ENCODE data around the gene ADH5.
A peak's percentile ranks its signal among the peaks of the same experiment; 100 is the strongest.
"Not testable (repeated sequence)": the region's sequence is repeated elsewhere in the genome, so short reads cannot be mapped to it uniquely, and the experiment has no call there.

ADH5 gene

DNA sequence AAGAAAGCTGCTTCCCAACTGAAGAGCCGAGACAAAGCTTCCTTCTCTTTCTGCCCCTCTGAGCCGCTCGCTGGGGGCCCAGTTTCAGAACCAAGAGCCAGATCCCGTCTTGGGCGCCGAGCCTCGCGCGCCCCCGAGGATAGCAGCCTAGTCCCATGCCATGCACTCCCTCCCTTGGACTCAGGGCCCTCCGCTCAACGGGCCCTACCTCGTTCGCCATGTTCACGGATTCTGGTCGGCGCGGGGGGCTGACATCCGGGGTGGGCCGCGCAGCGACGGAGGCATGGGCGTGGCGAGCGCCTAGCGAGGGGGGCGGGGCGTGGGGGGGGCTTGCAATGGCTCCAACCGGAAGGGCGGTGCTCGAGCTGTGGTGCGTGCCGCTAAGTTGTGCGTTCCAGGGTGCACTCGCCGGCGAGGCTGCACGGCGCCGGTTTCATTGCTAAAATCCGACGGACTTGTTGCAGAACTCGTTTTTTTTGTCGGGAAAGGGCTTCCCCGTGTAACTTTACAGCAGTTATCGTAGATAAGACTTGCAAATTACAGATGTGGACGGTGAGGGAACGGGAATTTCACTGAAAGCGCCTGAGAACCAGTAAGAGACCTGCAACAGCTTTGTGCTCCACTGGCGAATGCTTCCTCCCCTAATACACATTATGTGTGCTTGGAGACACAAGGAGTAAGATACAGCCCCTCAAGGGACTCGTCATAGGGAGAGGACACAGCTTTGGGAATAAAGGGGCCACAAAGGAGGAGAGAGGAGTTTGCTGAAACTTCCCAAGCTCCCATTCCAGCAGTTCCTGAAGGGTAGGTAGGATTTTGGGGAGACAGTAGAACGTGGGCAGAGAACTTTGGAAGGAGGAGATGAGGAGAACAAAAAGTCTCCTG, at the start of gene ADH5:
ADH5 (minus strand) TSS at position 308 of the 885 bp plus-strand sequence; CDS start at position 220, 88 bp downstream.
- peak; percentile 53 to 76 for DNase-seq

DNA sequence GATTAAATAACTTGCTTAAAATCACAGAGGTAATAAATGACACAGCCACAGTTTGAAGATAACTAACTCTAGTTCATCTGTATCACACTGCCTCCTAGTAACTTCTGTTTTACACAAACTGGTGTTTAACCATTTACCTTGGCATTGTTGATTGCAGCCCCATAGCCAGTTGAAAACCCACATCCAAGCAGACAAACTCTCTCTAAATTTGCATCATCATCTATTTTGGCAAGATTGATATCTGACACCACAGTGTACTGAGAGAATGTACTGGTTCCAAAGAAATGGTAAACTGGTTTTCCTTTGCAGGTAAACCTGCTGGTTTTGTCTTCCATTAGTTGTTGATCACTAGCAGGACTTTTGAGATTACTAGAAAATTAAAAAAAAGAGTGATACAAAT, 47.7 kb upstream of the ADH5 start:
- DNase-seq = no peak

DNA sequence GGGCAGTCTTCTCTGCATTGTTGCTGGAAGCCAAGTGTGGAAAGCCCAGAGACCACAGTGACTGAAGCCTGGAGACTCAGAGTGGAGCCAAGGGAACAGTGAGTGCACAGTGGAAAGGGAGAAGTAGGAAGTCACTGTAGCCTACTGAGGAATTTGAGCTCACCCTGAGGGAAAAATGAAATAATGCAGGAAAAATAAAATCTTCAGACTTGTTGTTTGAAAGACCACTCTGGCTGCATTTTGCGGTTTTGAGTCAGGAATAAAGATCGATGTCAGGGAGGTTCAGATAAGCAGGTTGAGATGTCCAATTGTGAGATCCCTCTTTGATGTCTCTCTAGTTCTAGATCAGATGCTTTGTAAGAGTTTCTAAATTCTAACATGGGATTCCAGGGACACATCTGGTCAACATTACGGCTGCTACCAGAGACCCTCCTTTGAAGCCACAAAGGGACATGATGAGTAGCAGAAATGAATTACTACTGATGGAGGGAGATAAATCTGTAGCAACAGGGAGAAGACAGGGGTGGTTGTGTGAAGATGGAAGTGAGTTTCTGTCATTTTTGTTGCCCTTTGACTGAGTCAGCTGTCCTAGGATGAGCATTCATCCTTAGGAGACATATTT, 47.1 kb upstream of the ADH5 start:
- DNase-seq = no peak

DNA sequence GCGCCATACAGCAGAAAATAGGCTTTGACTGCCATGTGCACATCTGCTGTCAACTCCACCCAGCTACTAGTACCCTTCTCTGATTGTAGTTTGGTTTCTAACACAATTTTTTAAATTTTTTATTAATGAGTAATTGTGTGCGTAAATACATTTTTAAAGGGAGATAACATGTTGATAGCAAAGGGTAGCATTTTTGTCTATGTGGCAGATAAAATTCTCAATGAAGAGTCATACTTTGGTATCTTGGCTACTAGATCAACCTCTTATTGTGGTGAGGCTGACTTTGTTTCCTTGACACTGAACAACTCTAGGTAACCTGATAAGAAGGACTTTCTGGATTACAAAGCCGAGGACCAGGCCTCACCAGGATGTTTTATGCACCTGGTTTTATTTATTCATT, 46.0 kb upstream of the ADH5 start:
- no peak for DNase-seq

DNA sequence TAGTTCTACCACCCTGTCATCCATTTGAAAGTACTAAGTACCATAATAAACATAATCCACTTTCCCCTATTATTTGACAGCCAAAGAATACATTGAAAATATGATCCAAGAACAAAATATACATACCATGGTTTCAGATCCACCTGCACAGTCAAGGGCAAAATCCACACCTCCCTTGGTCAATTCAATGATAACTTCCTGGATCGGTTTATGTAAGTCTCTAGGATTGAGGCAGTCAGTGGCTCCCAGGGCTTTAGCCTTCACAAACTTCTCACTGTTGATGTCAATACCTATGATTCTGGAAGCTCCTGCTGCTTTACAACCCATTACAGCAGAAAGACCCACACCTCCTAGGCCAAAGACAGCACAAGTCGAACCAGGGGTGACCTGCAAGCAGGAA, 42.8 kb upstream of the ADH5 start:
- no peak for DNase-seq

DNA sequence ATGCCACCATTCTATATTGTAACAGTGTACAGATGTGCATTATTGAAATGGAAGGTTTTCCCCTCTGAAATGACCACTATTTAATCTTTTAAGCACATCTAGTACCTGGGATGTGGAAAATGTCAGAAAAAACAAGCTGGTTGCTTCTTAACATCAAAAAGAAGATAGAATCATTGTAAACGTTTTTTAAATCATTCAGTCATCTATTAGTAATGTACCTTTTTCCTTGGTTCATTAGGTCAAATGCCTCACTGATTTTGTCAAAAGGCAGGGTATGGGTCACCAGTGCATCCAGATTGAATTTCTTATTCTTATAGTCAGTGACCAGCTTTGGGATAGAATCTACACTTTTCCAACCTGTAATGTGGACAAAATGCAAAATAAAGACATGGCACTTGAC, 37.8 kb upstream of the ADH5 start:
- DNase-seq = no peak

DNA sequence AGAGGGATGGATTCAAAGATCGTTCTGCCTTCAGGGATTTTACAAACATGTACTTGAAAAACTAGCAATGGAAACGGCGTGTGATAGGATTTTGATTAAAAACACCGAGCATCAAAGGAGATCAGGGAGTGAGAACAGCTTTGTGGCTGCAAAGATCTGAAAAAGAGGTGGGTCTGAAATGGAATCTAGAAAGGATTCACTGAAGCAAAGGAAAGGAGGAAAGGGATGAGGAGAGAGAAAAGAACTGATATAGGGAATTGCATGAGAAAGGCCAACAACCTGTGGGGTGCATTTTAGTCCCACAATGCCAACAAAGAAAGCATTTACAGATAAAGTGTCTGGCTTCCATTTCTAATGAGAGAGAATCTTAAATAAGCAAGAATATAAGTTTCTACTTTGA, 32.4 kb upstream of the ADH5 start:
- no peak for DNase-seq

DNA sequence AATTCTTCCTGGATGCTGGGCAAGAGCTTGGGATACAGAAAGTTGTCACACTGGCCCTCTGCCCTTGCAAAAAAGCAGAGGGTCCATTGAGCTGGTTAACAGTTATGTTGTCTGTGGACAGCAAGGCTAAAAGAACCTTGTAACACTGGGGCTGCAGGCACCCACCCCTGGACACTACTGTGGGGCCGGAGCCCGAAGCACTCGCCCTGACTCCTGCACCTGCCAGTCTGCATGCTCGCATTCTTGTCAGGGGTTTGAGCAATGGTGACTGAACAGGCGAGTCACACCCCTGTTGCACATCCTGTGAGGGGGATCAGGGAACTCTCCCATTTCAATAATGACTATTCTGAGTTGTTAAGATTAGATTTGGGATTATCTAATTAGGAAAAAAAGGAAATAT, 31.9 kb upstream of the ADH5 start:
- DNase-seq = no peak

DNA sequence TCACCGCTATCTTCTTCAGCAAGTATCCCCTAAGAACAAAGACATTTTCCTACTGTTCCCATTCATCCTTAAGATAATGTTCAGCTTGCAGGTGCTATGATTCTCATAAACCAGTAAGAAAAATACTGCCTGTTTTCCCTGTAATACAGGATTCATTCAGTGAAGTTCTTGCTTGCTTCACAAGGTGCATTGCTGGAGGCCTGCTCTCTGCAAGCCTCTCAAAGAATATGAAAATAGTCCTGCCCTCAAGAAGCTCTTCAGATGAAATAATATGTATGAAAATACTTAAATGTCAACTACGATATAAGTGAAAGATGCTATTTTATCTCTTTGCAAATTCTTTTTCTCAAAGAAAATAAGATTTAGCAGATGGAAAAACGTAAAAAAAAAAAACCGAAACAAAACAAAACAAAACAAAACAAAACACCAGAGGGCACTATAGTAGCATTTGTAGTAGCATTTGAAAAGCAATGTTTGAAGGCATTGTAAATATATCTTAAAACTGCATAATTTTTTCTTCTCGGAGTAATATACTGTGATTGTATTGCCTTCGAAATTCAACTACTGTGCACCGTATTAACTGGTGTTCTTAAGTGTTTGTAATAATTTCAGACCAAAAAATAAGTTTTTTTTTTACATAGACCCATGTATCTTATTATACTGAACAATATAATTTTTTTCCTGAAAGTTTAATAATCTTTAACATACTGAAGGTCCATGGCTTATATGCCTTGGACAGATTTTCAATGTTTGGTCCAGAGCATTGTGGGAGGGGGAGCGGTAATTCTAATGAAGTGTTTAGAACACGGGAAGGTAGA, 29.5 kb upstream of the ADH5 start:
- DNase-seq = no peak

DNA sequence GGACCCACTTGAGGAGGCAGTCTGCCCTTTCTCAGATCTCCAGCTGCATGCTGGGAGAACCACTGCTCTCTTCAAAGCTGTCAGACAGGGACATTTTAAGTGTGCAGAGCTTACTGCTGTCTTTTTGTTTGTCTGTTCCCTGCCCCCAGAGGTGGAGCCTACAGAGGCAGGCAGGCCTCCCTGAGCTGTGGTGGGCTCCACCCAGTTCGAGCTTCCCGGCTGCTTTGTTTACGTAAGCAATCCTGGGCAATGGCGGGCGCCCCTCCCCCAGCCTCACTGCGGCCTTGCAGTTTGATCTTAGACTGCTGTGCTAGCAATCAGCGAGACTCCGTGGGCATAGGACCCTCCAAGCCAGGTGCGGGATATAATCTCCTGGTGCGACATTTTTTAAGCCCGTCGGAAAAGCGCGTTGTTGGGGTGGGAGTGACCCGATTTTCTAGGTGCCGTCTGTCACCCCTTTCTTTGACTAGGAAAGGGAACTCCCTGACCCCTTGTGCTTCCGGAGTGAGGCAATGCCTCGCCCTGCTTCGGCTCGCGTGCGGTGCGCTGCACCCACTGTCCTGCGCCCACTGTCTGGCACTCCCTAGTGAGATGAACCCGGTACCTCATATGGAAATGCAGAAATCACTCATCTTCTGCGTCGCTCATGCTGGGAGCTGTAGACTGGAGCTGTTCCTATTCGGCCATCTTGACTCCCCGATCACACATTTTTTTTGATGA, 28.7 kb upstream of the ADH5 start:
- DNase-seq = not testable (repeated sequence)

DNA sequence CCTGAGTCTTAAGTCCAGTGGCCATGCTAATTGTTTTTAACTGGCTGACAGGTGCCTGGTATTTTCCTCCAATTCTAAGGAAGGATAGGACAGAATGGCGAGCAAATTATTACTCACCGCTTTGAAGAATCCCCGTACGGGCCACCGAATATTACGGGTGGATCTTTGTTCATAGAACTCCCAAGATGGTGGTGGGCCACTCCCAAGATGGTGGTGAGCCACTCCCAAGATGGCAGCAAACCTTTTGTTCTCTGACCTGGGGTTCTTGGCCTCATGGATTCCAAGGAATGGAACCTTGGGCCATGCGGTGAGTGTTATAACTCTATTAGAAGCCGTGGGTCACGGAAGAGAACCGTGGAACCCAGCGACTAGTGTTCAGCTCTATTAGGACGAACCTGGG, 20.7 kb upstream of the ADH5 start:
- not testable (repeated sequence) for DNase-seq

DNA sequence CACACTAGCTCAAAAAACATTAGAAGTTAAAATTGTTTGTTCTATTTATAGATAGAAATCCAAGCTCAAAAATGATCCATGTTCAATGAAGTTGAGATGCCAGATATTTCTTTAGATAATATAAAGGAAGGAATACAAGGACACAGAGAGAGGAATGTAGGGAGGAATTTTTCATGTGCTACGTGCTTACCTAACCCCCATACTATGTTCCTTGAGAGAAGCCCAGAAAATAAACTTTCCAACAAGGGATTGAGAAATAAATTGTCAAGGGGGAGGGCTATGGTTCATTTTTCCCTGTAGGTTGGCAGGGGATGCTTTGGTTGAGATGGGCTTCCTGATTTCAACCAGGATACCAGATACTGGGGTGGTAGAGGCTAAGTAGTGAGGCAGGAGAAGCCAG, 15.6 kb upstream of the ADH5 start:
- no peak for DNase-seq

DNA sequence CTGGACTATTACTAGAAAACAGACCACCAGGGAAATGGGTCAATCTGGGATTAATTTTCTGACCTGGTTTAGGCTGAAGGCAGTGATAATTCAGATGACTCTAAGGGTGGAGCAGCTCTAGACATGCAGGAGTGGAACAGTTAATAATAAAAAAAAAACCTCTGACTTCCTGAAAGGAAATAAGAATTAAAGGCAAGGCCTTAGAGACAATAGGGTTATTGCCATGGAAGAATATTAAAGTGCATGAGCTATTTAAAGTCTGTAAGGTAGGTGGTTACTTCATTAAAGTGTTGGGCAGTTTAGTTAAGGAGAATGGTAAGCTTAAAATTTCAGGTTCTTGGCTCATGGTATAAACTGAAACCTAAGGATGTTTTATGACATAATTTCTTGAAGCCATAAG, 14.6 kb upstream of the ADH5 start:
- no peak for DNase-seq

DNA sequence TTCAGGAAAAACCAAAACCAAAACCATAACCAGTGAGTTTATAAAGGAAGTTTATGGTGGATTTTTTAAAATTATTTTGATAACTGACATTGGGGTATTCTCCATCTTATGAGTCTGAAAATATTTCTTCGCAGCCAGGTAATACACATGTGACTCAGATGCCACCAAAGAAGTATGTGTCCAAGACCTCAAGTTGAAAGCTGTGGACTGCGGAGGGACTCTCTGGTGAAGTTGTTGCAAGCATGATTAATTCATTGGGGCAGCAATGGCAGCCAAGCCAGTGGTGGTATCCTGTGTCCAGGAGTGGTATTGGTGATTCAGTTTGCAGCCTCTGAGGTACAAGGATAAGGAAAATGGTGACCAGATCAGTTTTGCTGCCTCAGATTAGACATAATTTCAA, 14.0 kb upstream of the ADH5 start:
- no peak for DNase-seq

DNA sequence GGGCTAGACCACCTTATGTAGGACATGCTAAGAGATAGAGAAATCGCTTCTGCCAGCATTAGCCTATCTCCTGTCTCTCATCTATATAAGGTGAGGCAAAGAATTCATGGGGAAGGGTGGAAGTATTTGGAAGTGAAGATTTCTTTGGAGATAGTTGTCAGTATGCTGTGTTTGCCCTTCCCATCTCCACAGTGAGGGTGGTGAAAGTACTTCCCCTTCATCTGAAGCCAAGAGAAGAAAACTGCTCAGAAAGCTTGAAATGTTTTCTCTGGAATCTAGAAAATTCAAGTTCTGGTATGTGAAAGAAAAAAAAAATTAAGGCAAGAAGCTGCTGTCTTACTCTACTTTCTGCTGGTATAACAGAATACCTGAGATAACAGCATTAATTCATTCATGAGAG, 12.3 kb upstream of the ADH5 start:
- no peak for DNase-seq

DNA sequence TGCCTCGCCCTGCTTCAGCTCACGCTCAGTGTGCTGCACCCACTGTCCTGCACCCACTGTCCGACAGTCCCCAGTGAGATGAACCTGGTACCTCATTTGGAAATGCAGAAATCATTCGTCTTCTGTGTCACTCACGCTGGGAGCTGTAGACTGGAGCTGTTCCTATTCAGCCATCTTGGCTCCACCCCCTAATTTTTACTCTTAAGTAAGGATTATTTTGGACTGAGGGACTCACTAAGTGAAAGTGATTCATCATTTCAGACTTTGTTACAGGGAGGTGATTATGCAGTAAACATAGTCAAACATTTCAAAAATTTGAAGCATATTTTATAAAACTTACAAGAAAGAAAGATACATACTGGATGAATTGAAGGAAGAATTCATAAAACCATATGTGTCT, 11.2 kb upstream of the ADH5 start:
- not testable (repeated sequence) for DNase-seq

DNA sequence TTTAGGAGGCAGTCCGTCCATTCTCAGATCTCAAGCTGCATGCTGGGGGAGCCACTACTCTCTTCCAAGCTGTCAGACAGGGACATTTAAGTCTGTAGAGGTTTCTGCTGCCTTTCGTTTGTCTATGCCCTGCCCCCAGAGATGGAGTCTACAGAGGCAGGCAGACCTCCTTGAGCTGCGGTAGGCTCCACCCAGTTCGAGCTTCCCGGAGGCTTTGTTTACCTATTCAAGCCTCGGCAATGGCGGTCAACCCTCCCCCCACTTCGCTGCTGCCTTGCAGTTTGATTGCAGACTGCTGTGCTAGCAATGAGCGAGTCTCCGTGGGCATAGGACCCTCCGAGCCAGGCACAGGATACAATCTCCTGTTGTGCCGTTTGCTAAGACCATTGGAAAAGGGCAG, 10.7 kb upstream of the ADH5 start:
- DNase-seq = no peak

DNA sequence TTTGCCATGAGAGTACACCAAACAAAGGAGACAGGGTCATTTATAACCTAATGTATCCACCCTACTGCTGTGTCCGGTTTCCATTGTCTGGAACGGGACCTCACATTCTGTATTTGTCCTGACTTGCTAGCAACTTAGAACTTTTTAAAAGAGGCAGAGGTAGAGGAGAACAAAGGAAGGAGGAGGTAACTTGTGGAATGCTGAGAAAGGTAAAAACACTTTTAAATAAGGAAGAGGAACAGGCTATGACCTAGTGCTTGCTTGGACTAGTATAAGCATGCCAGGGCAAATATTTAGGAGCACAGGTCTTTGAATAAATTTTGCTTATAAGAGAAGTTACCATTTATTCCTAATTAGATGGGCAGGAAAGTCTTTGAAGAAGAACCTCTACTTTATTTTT, 3.3 kb upstream of the ADH5 start:
- DNase-seq = not testable (repeated sequence)

DNA sequence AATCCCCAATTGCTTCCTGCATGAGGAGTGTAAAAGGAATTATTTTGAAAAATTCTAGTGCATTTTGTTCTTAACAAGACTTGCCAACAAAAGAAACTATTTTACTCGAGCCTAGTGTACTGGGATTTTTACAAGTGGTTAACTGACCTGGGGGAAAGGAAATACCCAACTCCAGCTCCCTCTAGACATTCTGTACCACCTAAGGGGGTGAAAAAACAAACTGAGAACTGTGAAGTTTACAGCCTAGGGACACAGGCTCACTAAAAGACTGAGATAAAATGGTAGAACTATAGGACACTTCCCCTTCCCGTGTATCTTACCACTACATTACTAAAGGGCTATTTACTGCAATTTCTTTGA, 2.6 kb upstream of the ADH5 start:
- no peak for DNase-seq

DNA sequence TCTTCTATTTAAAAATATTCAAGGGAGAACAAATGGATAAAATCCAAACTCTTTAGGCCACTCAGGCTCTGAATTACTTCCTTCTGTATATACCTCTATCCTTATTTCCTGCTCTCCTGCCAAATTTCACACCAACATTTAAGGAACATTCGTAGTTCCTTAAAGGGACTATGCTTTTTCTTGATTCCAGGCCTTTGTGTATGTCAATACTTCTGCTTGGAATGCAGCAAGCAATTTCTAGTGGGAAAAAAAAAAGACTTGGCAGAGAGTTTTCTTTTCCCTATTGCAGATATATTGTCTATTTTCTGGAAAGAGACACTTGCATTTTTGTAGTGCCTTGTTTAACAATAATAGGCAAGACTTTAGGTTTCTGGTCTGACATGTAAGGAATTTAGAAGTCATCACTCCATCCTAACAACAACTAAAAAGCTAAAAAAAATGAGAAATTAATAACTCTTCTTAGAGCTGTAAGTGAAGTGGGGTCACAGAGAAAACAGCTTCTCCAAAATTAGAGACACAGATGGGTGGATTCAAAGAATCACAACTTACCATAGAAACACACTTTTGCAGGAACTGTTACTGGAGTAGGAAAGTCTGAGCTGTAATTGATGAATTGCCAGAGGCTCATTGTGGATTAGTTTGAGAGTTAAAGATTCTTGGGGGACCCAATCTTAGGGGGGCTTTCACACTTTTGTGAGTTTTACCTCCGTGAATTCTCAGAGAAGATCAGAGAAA, 2.1 kb upstream of the ADH5 start:
- DNase-seq = no peak

DNA sequence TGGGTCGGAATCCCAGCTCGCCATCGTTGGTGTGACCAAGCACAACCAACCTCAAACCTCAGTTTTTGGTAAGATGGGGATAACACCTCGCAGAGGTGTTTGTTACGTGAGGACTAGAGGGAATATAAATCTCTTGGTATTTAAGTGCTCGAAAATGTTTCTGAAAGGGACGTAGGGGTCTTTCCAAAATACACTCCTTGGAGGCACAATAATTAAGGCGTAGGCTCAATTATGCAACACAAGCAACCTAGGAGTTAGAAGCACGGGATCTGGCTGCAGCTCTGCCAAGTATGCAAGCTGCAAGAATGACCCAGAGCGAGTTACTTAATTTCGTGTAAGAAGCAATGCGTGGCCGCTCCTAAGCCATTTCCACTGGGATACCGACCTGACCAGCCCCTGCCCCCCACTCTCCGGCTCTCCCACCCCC, 552 bp downstream of the ADH5 start:
- DNase-seq = no peak

DNA sequence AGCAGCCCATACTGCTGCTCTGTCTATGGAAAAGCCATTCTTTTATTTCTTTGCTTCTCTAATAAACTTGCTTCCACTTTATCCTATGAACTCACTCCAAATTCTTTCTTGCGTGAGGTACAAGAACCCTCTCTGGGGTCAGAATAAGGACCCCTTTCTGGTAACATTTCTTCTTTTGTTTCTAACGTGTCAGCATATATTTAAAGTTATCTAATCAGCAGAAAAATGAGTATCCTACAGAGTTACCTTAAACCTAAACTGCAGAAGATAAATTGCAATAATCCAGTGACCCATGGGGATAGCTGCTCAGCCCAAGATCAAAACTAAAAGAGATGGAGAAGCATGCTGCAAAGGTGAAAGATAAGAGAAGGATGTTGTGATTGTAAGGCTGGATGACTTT, 4.0 kb downstream of the ADH5 start:
- no peak for DNase-seq
